Retina (tissue), 1 donor: ENCODE results near the gene CDC14A.
"Not testable (repeated sequence)": the region's sequence is repeated elsewhere in the genome, so short reads cannot be mapped to it uniquely, and the experiment has no call there.

Experiments
- DNase-seq: peaks from one replicate; pipeline ENCODE4 v3.0.0-alpha.2; 2016

Gene CDC14A

GRCh38 chr1:100364697-100365096 lies 12.4 kb downstream of the CDC14A start:
- no peak for DNase-seq

- no peak for DNase-seq
Measured at GRCh38 chr1:100366209-100366525, 13.9 kb downstream of the CDC14A start.

- not testable (repeated sequence) for DNase-seq
Measured at GRCh38 chr1:100369339-100369738, 17.0 kb downstream of the CDC14A start.

- DNase-seq, result not testable (repeated sequence)
Measured at GRCh38 chr1:100373953-100374352, 21.6 kb downstream of the CDC14A start.

GRCh38 chr1:100376890-100377289 lies 24.6 kb downstream of the CDC14A start:
- not testable (repeated sequence) for DNase-seq

GRCh38 chr1:100377590-100378361 lies 25.5 kb downstream of the CDC14A start:
- DNase-seq, result no peak

GRCh38 chr1:100378956-100379355 lies 26.6 kb downstream of the CDC14A start:
- DNase-seq, result no peak

- no peak for DNase-seq
Measured at GRCh38 chr1:100380635-100381034, 28.3 kb downstream of the CDC14A start.

GRCh38 chr1:100382657-100383056 lies 30.4 kb downstream of the CDC14A start:
- no peak for DNase-seq

GRCh38 chr1:100383743-100384405 lies 31.6 kb downstream of the CDC14A start:
- DNase-seq, result no peak

GRCh38 chr1:100387209-100387608 lies 34.9 kb downstream of the CDC14A start:
- no peak for DNase-seq

GRCh38 chr1:100387657-100388350 lies 35.5 kb downstream of the CDC14A start:
- DNase-seq, result no peak

GRCh38 chr1:100390531-100390930 lies 38.2 kb downstream of the CDC14A start:
- DNase-seq, result no peak

GRCh38 chr1:100391675-100392074 lies 39.4 kb downstream of the CDC14A start:
- DNase-seq, result no peak

- no peak for DNase-seq
Measured at GRCh38 chr1:100392756-100393155, 40.5 kb downstream of the CDC14A start.

GRCh38 chr1:100394285-100394684 lies 42.0 kb downstream of the CDC14A start:
- no peak for DNase-seq

GRCh38 chr1:100395913-100396312 lies 43.6 kb downstream of the CDC14A start:
- DNase-seq, result no peak

- no peak for DNase-seq
Measured at GRCh38 chr1:100396651-100397050, 44.3 kb downstream of the CDC14A start.

GRCh38 chr1:100397681-100398080 lies 45.4 kb downstream of the CDC14A start:
- DNase-seq, result no peak

GRCh38 chr1:100398648-100399047 lies 46.3 kb downstream of the CDC14A start:
- DNase-seq, result no peak

GRCh38 chr1:100400404-100400803 lies 48.1 kb downstream of the CDC14A start:
- DNase-seq, result peak; percentile 23

GRCh38 chr1:100404821-100405220 lies 52.5 kb downstream of the CDC14A start:
- no peak for DNase-seq

GRCh38 chr1:100405902-100406301 lies 53.6 kb downstream of the CDC14A start:
- DNase-seq, result not testable (repeated sequence)

- not testable (repeated sequence) for DNase-seq
Measured at GRCh38 chr1:100407390-100407789, 55.1 kb downstream of the CDC14A start.
